SK-N-SH treated with all-trans-retinoic acid at 6 μM for 48 hours (cell line): ENCODE data around the gene GGA2.

Experiments
- ARNTL ChIP-seq: fragments of 450-650 bp; formaldehyde crosslinking; IDR thresholded peaks from 2 replicates; pipeline ENCODE4 v1.5.0; 2020; ENCODE audit warnings: low read depth, mild to moderate bottlenecking, moderate library complexity, borderline replicate concordance
- BACH2 ChIP-seq: fragments of 250-450 bp; sonication (Bioruptor Pico); IDR thresholded peaks from 2 replicates; pipeline ENCODE4 v1.9.0; 2021; ENCODE audit warnings: mild to moderate bottlenecking, borderline replicate concordance
- RARB ChIP-seq: fragments of 250-450 bp; sonication (Bioruptor Pico); IDR thresholded peaks from 2 replicates; pipeline ENCODE4 v1.8.0; 2021; ENCODE audit warnings: mild to moderate bottlenecking, moderate library complexity
- TOX ChIP-seq: fragments of 250-450 bp; sonication (Bioruptor Pico); IDR thresholded peaks from 2 replicates; pipeline ENCODE4 v1.8.0; 2021; ENCODE audit warnings: mild to moderate bottlenecking, moderate library complexity, borderline replicate concordance
- ZC3H10 ChIP-seq: fragments of 250-450 bp; sonication (Bioruptor Pico); IDR thresholded peaks from 2 replicates; pipeline ENCODE4 v1.5.1; 2021; ENCODE audit warnings: mild to moderate bottlenecking, moderate library complexity
- ZFP3 ChIP-seq: fragments of 250-450 bp; sonication (Bioruptor Pico); IDR thresholded peaks from 2 replicates; pipeline ENCODE4 v1.5.0; 2020; ENCODE audit warnings: mild to moderate bottlenecking, moderate library complexity
- ZNF8 ChIP-seq: fragments of 450-650 bp; formaldehyde crosslinking; IDR thresholded peaks from 2 replicates; pipeline ENCODE4 v1.5.0; 2020; ENCODE audit warnings: mild to moderate bottlenecking, moderate library complexity
- TF ChIP-seq, protein P1 (sequence below): fragments of 250-450 bp; sonication (Bioruptor Pico); IDR thresholded peaks from 2 replicates; pipeline ENCODE4 v1.8.0; 2020; ENCODE audit warnings: mild to moderate bottlenecking, moderate library complexity, borderline replicate concordance
- TF ChIP-seq, protein P2 (sequence below): fragments of 250-450 bp; sonication (Bioruptor Pico); IDR thresholded peaks from 2 replicates; pipeline ENCODE4 v1.8.0; 2021; ENCODE audit warnings: low read depth, mild to moderate bottlenecking, moderate library complexity, borderline replicate concordance

DNA sequence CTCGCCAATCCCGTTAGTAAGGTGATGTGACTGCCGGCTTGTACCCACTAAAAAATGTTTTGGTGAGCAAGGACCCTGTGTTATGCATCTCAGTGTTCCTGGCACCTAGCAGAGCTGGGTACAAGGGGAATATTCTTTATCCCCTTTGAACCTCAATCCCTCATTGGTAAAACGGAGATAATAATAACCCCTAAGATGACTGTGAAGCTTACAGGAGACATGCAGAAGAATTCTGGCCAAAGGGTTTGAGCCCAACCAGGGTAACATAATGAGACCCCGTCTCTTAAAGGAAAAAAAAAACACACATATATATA, 896 bp downstream of the GGA2 start:
- TF ChIP-seq ZC3H10 (CRISPR knock-in tag) (no peak), ZFP3 (CRISPR knock-in tag) (no peak), BACH2 (no peak), ARNTL (no peak), RARB (CRISPR knock-in tag) (no peak), TOX (CRISPR knock-in tag) (no peak), ZNF8 (CRISPR knock-in tag) (no peak)
- TF ChIP-seq, protein P1, sequence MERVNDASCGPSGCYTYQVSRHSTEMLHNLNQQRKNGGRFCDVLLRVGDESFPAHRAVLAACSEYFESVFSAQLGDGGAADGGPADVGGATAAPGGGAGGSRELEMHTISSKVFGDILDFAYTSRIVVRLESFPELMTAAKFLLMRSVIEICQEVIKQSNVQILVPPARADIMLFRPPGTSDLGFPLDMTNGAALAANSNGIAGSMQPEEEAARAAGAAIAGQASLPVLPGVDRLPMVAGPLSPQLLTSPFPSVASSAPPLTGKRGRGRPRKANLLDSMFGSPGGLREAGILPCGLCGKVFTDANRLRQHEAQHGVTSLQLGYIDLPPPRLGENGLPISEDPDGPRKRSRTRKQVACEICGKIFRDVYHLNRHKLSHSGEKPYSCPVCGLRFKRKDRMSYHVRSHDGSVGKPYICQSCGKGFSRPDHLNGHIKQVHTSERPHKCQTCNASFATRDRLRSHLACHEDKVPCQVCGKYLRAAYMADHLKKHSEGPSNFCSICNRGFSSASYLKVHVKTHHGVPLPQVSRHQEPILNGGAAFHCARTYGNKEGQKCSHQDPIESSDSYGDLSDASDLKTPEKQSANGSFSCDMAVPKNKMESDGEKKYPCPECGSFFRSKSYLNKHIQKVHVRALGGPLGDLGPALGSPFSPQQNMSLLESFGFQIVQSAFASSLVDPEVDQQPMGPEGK (CRISPR knock-in tag): no peak
- TF ChIP-seq, protein P2, sequence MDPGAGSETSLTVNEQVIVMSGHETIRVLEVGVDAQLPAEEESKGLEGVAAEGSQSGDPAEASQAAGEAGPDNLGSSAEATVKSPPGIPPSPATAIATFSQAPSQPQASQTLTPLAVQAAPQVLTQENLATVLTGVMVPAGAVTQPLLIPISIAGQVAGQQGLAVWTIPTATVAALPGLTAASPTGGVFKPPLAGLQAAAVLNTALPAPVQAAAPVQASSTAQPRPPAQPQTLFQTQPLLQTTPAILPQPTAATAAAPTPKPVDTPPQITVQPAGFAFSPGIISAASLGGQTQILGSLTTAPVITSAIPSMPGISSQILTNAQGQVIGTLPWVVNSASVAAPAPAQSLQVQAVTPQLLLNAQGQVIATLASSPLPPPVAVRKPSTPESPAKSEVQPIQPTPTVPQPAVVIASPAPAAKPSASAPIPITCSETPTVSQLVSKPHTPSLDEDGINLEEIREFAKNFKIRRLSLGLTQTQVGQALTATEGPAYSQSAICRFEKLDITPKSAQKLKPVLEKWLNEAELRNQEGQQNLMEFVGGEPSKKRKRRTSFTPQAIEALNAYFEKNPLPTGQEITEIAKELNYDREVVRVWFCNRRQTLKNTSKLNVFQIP (CRISPR knock-in tag): no peak
